ENCODE data around the gene ENAH.

ENAH gene

GRCh38 chr1:225468270-225469020 is 184.5 kb downstream of the ENAH start:
- DNase-seq: peak; percentile 23

GRCh38 chr1:225467193-225468020 is 185.5 kb downstream of the ENAH start:
- DNase-seq: peak; percentile 90

- DNase-seq: no peak
Measured at GRCh38 chr1:225466848-225467192, 186.1 kb downstream of the ENAH start.

DNA sequence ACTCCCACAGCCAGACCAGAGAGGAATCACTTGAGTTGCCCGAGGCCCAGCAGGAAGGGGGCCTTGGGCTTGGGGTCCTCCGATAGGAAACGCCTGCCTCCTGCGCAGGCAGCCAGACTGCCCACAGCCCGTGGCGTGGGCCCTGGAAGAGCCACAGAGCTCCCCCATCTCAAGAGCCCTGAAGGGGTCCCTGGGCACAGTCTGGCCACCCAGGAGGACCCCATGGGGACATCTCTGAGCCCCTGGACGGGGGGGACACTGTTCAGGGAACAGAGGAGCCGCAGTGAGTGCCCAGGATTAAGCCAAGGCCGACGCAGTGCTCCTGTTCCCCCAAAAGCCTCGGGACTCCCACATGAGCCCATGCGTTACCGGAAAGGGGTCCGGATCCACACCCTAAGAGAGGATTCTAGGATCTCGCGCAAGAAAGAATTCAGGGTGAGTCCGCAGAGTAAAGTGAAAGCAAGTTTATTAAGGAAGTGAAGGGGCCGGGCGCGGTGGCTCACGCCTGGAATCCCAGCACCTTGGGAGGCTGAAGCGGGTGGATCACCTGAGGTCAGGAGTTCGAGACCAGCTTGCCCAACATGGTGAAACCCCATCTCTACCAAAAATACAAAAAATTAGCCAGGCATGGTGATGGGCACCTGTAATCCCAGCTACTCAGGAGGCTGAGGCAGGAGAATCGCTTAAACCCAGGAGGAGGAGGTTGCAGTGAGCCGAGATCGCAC is 187.0 kb downstream of the ENAH start:
- DNase-seq: no peak

DNA sequence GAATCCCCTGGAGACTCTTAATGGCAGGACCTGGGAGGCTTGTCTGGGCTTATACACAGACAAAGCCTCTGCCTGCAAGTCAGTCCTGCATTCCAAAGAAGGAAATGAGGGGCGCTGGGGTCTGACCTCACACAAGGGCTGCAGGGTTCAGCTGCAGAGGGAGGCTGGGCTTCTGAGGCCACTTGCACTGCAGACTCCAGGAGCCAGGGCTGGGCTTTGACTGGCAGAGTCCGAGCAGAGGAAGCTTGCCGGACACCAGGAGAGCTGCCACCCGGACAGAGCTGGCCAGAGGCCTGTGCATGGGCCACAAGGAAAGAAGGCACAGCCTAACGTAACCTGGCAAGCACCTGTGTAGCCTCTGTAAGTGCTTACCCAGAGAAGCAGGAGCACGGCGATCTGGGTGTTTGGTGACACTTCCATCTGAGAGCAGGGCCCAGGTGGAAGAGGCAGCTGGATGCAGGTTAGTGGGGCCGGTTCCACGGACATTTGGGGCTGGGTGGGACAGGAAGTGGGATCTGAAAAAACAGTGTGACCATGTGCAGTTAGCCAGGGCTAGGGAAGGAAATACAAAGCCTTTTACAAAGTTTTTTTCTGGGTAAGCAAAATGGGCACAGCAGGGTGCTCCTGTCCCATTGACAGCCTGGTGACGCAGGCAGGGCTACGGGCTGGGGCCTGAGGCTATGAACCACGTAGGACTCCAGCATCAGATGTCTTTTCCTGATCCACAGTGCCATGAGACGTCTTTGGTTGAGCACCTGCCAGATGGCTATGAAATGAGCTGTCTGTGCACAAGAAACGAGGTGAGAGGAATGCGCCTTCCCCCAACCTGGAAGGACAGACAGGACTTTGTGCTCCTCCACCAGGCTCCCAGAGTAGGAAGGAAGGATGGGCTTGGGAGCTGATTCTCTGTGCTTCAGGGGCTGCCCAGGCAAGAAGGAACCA is 187.8 kb downstream of the ENAH start:
- DNase-seq: no peak

DNA sequence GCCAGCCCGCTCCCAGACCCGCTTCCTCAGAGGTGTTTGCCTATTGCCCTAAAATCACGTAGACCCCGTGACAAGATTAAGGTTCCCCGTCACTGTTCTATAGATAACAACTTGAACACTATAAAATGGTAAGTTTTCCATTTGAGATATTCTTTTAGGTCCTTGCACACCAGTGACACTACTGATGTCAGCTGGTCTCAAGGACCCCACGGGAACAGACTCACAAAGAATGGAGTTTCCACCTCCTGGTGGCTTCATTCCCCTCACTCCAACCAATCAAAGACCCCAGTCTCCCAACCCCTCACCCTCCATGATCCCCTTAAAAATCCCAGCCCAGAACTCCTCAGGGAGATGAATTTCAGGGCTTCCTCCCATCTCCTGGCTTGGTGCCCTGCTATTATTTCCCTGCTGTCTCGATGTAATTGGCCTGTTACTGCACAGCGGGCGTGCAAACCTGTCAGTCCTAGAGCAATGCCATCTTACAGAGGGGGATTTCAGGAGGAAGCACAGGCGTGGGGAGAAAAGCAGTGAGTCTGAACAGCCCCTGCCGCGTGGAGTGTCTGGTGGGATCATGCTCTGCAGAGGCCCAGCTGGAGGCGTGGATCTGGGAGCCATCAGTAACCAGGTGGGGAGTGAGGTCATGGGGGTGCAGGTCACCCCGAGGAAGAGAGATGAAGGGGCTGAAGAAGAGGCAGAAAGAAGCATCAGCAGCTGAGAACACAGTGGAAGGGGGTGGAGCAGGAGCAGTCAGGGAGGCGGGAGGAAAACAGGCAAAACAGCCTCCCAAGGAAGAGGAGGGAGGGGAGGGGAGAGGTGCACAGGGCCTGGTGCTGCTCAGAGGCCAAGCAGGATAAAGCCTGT is 190.0 kb downstream of the ENAH start:
- no peak for DNase-seq

GRCh38 chr1:225462429-225462713 is 190.6 kb downstream of the ENAH start:
- no peak for DNase-seq

- DNase-seq: no peak
Measured at GRCh38 chr1:225461533-225462428, 191.1 kb downstream of the ENAH start.

DNA sequence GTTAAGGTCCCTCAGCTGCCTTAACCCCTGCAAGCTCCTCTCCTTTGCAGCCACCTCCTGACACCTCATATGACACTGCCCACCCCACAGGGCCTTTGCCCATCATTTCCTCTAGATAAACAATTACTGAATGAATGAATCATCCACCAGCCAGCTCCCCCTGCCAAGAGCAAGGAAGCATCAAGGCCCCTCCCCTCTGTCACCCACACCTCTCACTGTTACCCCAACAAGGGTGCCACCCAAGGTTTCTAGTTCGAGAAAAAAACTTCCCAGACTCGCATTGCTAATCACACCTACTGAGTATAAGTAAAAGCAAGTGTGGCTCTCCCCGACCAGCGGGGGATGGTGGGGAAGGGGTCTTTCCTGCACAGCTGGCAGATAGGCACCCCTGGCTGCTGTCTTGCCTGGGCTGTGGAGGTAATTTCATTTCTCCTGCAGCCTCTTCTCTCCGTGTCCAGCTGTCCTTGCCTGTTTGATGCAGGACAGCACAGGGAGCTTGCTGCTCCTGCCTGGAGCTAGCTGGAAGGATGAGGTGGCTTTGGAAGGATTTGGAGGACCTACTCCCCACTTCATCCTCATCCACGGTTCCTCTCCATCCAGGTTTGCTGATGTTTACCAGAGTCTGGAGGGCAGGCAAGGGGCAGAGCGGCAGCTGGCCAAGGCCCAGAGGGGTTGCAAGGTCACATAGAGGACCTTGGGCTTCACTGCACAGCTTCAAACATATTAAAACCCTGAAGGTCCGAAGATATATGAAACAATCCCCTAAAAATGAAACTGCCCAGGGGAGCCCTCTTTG is 192.0 kb downstream of the ENAH start:
- peak; percentile 89 for DNase-seq

- DNase-seq: peak; percentile 42
Measured at GRCh38 chr1:225460021-225460736, 192.7 kb downstream of the ENAH start.

DNA sequence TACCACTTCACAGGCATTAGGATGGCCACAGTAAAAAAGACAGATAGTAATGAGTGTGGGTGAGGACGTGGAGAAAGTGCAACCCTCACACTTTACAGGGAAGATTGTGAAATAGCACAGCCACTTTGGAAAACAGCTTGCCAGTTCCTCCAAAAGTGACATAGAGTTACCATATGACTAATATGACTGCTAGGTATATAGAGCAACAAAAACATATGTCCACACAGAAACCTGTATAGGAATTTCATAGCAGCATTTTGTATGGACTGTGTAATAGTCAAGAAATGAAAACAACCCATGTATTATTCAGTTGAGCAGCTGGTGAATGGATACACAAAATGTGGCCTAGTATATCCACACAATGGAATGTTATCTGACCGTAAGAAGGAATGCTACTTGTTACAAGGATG is 194.7 kb downstream of the ENAH start:
- no peak for DNase-seq

DNA sequence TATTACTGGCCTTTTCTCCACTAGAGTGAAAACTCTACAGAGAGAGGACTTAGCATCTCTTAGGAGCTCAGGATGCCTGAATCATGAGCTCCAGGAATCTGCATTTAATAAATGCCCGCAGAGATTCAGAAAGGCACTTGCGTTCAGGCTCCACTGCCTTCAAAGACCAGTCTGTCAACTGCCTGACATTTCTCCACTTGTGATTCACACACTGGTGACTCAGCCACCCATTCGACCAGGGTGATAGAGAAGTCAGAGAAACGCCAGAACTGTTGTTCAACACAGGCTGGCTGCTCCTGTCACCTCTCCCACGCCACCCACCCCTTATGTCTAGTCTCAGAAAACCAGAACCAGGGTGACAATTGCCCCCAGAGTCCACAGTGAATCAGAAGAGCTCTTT is 198.2 kb downstream of the ENAH start:
- peak; percentile 84 for DNase-seq

- no peak for DNase-seq
Measured at GRCh38 chr1:225453797-225454648, 198.9 kb downstream of the ENAH start.

GRCh38 chr1:225451840-225452515 is 200.9 kb downstream of the ENAH start:
- no peak for DNase-seq

GRCh38 chr1:225451340-225451739 is 201.6 kb downstream of the ENAH start:
- no peak for DNase-seq

DNA sequence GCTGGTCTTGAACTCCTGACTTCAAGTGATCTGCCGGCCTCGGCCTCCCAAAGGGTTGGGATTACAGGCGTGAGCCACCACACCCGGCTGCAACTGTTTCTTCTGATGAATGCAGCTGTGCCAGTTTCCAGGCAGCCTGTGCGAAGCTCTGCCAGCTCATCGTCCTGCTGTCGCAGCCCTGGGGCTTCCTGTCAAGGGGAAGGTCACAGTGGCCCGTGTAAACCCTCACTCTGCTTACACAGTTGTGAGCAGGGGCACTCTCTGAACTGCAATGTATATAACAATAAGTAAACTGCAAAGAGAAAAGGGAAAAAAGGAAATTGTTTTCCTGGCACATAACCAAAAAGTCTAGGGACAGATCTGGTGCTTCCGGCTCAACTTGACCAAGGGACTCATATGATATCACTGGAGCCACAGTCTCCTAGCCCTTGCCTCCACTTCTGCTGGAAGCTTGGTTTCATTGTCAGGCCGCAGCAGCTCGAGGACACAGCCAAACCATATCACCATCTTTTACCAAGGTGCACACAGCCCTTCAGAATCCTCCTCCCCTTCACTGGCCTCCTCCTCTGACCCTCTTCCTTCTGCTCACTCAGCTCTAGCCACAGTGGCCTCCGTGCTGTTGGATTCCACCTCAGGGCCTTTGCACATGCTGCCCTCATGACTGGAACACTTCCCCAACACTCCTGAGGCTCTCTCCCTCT is 202.3 kb downstream of the ENAH start:
- DNase-seq: no peak

- DNase-seq: no peak
Measured at GRCh38 chr1:225449774-225450173, 203.1 kb downstream of the ENAH start.
